ENCODE data around the gene TNFRSF8. TPM values are rescaled to one million over a fixed set of nuclear protein-coding genes. Genes with fewer than 3 reads are reported as not detected.

TNFRSF8 gene
- total RNA-seq, 1 experiment from 2014 or later: 20.8 TPM

DNA sequence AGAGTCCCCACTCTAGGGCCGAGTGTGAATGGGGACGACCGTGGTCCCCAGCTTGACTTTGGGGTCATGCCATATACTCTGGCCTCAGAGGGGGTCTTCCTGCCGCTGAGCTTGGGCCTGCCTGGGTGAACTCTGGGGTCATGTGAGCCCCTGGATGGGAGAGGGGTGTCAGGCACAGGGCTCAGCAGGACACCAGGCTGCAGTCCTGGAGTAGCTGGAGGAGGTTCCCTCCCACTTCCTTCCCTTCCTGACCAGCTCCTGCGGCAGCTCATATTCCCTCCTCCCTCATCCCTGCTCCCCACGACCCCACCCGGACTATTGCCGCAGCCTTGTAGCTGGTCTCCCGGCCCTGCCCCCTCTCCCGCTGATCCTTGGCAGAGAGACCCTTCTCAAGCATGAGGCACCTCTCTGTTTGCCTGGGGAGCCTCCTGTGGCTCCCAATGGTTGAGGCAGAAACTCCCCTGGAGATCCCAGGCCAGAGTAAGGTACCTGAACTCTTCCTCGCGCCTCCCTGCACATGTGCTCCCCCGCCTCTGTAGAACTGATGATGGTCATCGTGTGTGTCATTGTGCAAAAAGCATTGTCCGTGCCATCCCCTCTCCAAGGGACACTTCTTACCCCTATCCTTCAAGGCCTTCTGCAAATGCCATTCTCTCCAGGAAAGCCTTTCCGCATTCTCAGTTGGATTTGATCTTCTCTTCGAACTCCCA lies 105.5 kb downstream of the TNFRSF8 start (continued):
- TF ChIP-seq, protein P1, sequence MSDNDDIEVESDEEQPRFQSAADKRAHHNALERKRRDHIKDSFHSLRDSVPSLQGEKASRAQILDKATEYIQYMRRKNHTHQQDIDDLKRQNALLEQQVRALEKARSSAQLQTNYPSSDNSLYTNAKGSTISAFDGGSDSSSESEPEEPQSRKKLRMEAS (CRISPR knock-in tag; IDR thresholded peaks at IDR 0.05): no peak
- TF ChIP-seq ATF1 (CRISPR knock-in tag; IDR thresholded peaks at IDR 0.05): no peak
- TF ChIP-seq, protein P2, sequence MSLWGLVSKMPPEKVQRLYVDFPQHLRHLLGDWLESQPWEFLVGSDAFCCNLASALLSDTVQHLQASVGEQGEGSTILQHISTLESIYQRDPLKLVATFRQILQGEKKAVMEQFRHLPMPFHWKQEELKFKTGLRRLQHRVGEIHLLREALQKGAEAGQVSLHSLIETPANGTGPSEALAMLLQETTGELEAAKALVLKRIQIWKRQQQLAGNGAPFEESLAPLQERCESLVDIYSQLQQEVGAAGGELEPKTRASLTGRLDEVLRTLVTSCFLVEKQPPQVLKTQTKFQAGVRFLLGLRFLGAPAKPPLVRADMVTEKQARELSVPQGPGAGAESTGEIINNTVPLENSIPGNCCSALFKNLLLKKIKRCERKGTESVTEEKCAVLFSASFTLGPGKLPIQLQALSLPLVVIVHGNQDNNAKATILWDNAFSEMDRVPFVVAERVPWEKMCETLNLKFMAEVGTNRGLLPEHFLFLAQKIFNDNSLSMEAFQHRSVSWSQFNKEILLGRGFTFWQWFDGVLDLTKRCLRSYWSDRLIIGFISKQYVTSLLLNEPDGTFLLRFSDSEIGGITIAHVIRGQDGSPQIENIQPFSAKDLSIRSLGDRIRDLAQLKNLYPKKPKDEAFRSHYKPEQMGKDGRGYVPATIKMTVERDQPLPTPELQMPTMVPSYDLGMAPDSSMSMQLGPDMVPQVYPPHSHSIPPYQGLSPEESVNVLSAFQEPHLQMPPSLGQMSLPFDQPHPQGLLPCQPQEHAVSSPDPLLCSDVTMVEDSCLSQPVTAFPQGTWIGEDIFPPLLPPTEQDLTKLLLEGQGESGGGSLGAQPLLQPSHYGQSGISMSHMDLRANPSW (CRISPR knock-in tag; conservative IDR thresholded peaks at IDR 0.05; ENCODE audit: low read depth): no peak
- no peak for TF ChIP-seq NR2C2 (CRISPR knock-in tag; IDR thresholded peaks at IDR 0.05)

DNA sequence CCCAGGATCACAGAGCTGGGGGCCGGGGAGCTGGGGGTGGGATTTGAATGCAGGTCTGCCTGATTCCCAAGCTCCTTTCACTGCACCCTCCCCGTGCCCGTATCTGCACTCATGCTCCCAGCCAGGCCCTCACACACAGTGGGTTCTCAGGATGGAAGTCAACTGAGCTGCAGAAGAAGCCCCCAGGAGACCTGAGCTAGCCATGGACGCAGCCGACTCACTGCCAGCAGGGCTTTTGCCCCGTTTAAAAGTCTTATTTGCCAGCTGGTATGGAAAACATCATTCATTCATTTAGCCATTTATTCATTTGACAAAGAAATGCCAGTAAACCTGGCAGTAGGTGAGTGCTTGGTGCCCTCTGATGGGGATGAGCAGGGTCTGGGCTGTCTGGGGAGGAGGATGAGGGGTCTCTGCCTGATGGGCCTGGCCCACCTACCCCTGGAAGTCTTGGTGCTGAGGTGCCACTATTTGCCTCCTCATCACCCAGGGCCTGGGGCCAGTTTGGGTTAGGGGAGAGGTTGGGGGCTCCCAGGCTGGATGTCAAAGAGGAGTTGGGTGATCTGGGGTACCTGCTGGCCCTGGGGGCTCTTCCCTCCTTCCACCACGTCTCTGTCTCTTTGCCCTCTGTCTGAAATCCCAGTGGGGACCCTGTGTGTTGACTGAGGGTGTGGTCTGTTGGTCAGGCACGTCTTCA lies 106.5 kb downstream of the TNFRSF8 start:
- DNase-seq (ENCODE audit: low spot score): no peak
- ChIA-PET POLR2A (interaction anchor here (1.5 kb wide), 1 partner anchor 8 kb away, joined by 4 read pairs; no protein-coding TSS in a partner anchor), CTCF (interaction anchor here (0.6 to 4.7 kb wide), 5 partner anchors 8 to 1260 kb away, joined by 3 to 19 read pairs (median 5); no protein-coding TSS in a partner anchor)
- Mint-ChIP-seq H3K4me1 (peaks cover 17% of the 10 kb centered on the region), H3K9me3 (no peaks in the 10 kb centered on the region), H3K36me3 (no peaks in the 10 kb centered on the region), H3K27ac (no peak overlapping the region), H3K4me3 (no peak overlapping the region), H3K27me3 (ENCODE audit: low read depth) (peaks cover 42% of the 10 kb centered on the region)
- ATAC-seq: no peak
- TF ChIP-seq SMAD3 (CRISPR knock-in tag; IDR thresholded peaks at IDR 0.05; ENCODE audit: borderline replicate concordance) (no peak), ESRRA (CRISPR knock-in tag; IDR thresholded peaks at IDR 0.05; ENCODE audit: borderline replicate concordance) (no peak), JAZF1 (CRISPR knock-in tag; IDR thresholded peaks at IDR 0.05) (no peak), EMX1 (CRISPR knock-in tag; IDR thresholded peaks at IDR 0.05) (no peak), ZNF317 (CRISPR knock-in tag; IDR thresholded peaks at IDR 0.05; ENCODE audit: borderline replicate concordance, low read depth) (no peak), FOXJ3 (CRISPR knock-in tag; IDR thresholded peaks at IDR 0.05; ENCODE audit: borderline replicate concordance) (no peak), ZNF396 (CRISPR knock-in tag; IDR thresholded peaks at IDR 0.05; ENCODE audit: borderline replicate concordance) (no peak), TCF7 (CRISPR knock-in tag; IDR thresholded peaks at IDR 0.05; ENCODE audit: low read depth) (no peak), ZNF138 (CRISPR knock-in tag; conservative IDR thresholded peaks at IDR 0.05) (no peak), PRRX2 (CRISPR knock-in tag; IDR thresholded peaks at IDR 0.05) (no peak)
- TF ChIP-seq, protein P3, sequence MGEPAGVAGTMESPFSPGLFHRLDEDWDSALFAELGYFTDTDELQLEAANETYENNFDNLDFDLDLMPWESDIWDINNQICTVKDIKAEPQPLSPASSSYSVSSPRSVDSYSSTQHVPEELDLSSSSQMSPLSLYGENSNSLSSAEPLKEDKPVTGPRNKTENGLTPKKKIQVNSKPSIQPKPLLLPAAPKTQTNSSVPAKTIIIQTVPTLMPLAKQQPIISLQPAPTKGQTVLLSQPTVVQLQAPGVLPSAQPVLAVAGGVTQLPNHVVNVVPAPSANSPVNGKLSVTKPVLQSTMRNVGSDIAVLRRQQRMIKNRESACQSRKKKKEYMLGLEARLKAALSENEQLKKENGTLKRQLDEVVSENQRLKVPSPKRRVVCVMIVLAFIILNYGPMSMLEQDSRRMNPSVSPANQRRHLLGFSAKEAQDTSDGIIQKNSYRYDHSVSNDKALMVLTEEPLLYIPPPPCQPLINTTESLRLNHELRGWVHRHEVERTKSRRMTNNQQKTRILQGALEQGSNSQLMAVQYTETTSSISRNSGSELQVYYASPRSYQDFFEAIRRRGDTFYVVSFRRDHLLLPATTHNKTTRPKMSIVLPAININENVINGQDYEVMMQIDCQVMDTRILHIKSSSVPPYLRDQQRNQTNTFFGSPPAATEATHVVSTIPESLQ (CRISPR knock-in tag; IDR thresholded peaks at IDR 0.05): no peak
- TF ChIP-seq, protein P4, sequence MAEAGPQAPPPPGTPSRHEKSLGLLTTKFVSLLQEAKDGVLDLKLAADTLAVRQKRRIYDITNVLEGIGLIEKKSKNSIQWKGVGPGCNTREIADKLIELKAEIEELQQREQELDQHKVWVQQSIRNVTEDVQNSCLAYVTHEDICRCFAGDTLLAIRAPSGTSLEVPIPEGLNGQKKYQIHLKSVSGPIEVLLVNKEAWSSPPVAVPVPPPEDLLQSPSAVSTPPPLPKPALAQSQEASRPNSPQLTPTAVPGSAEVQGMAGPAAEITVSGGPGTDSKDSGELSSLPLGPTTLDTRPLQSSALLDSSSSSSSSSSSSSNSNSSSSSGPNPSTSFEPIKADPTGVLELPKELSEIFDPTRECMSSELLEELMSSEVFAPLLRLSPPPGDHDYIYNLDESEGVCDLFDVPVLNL (CRISPR knock-in tag; IDR thresholded peaks at IDR 0.05; ENCODE audit: borderline replicate concordance, low read depth): no peak
- TF ChIP-seq, protein P5, sequence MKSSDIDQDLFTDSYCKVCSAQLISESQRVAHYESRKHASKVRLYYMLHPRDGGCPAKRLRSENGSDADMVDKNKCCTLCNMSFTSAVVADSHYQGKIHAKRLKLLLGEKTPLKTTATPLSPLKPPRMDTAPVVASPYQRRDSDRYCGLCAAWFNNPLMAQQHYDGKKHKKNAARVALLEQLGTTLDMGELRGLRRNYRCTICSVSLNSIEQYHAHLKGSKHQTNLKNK (CRISPR knock-in tag; IDR thresholded peaks at IDR 0.05): no peak
